IMR-90 (cell line): ENCODE measurements around the gene NTM. TPM values are rescaled to one million over a fixed set of nuclear protein-coding genes. Genes with fewer than 3 reads are reported as not detected.

Source experiments
- ATAC-seq: fragments of 200-7000 bp; cut with Tn5 transposase; 2 replicates; pipeline ENCODE4 v1.9.1; 2020; ENCODE audit warnings: low read depth, mild to moderate bottlenecking, moderate library complexity
- BruUV-seq: library from RNA; stranded (reverse); fragments of 400-500 nt; replicated peaks from 2 replicates; lab custom pipeline; 2021; lab: Mats Ljungman, UMichigan
- CTCF ChIA-PET: fragments of 300-600 bp; formaldehyde crosslinking; extraction: SDS; loops from one replicate; lab custom pipeline; 2021; ENCODE audit warnings: antibody characterized with exemption; lab: Yijun Ruan, JAX
- POLR2A ChIA-PET: fragments of 300-600 bp; sonication (Branson Sonifier 250); formaldehyde crosslinking; loops from one replicate; lab custom pipeline; 2022; ENCODE audit warnings: antibody characterized with exemption; ENCODE audit not compliant: unreplicated experiment; lab: Charles Lee
- DNase-seq: peaks from one replicate; pipeline ENCODE4 v3.0.0; 2013
- H2AFZ ChIP-seq: replicated peaks from 2 replicates; pipeline ENCODE3; 2013; ENCODE audit warnings: low read length, mild to moderate bottlenecking; ENCODE audit not compliant: poor library complexity
- H2AK5ac ChIP-seq: 2 replicates; pipeline ENCODE4 v1.6.1; 2013; ENCODE audit warnings: low read depth, low read length, inconsistent platforms
- H2AK9ac ChIP-seq: replicated peaks from 2 replicates; pipeline ENCODE3; 2013; ENCODE audit warnings: mild to moderate bottlenecking, low read depth, low read length, moderate library complexity; ENCODE audit not compliant: poor library complexity
- H2BK120ac ChIP-seq: 2 replicates; pipeline ENCODE4 v1.6.1; 2013; ENCODE audit warnings: low read depth, low read length, inconsistent platforms
- H2BK15ac ChIP-seq: 3 replicates; pipeline ENCODE4 v1.6.1; 2013; ENCODE audit warnings: low read depth, low read length, inconsistent platforms
- H2BK20ac ChIP-seq: 2 replicates; pipeline ENCODE4 v1.6.1; 2013; ENCODE audit warnings: low read depth, mild to moderate bottlenecking, inconsistent platforms, low read length, moderate library complexity
- H2BK5ac ChIP-seq: 2 replicates; pipeline ENCODE4 v1.6.1; 2013; ENCODE audit warnings: mild to moderate bottlenecking, low read depth, low read length, inconsistent platforms; ENCODE audit not compliant: poor library complexity, severe bottlenecking
- H3K14ac ChIP-seq: replicated peaks from 2 replicates; pipeline ENCODE4 v1.6.1; 2013; ENCODE audit warnings: low read depth, low read length, inconsistent platforms
- H3K18ac ChIP-seq: 2 replicates; pipeline ENCODE4 v1.6.1; 2013; ENCODE audit warnings: low read depth, low read length, control low read depth
- H3K23ac ChIP-seq: 2 replicates; pipeline ENCODE4 v1.6.1; 2013; ENCODE audit warnings: low read depth, low read length, inconsistent platforms
- H3K27ac ChIP-seq: 2 replicates; pipeline ENCODE4 v1.5.1; 2013; ENCODE audit warnings: mild to moderate bottlenecking, control low read depth, low read length; ENCODE audit not compliant: insufficient read depth
- H3K27me3 ChIP-seq: 2 replicates; pipeline ENCODE4 v1.6.1; 2013; ENCODE audit warnings: low read length; ENCODE audit not compliant: control insufficient read depth, insufficient read depth
- H3K36me3 ChIP-seq: 2 replicates; pipeline ENCODE4 v1.6.1; 2013; ENCODE audit warnings: low read length, mixed read lengths; ENCODE audit not compliant: control insufficient read depth, insufficient read depth
- H3K4ac ChIP-seq: 2 replicates; pipeline ENCODE4 v1.6.1; 2013; ENCODE audit warnings: low read depth, low read length, inconsistent platforms
- H3K4me1 ChIP-seq: 2 replicates; pipeline ENCODE4 v1.6.1; 2013; ENCODE audit warnings: low read length, mixed read lengths; ENCODE audit not compliant: control insufficient read depth, insufficient read depth
- H3K4me2 ChIP-seq: 2 replicates; pipeline ENCODE4 v1.6.1; 2013; ENCODE audit warnings: low read depth, mild to moderate bottlenecking, control low read depth, low read length, moderate library complexity
- H3K4me3 ChIP-seq: 2 replicates; pipeline ENCODE4 v1.5.1; 2013; ENCODE audit warnings: low read depth, mild to moderate bottlenecking, control low read depth, low read length, moderate library complexity; ENCODE audit not compliant: insufficient read depth
- H3K56ac ChIP-seq: 2 replicates; pipeline ENCODE4 v1.6.1; 2013; ENCODE audit warnings: low read length, inconsistent platforms; ENCODE audit not compliant: insufficient read depth; ENCODE audit errors: extremely low read depth
- H3K79me1 ChIP-seq, 2 experiments: 2 replicates each; pipeline ENCODE4 v1.6.1; 2013; ENCODE audit warnings: low read length in 2 of 2, inconsistent platforms in 1 of 2, low read depth in 1 of 2
- H3K9ac ChIP-seq: 2 replicates; pipeline ENCODE4 v1.6.1; 2013; ENCODE audit warnings: low read depth, low read length, control low read depth
- H3K9me1 ChIP-seq: 2 replicates; pipeline ENCODE4 v1.6.1; 2013; ENCODE audit warnings: low read length, inconsistent platforms; ENCODE audit not compliant: insufficient read depth
- H3K9me3 ChIP-seq: 2 replicates; pipeline ENCODE4 v1.6.1; 2013; ENCODE audit warnings: low read length; ENCODE audit not compliant: control insufficient read depth, insufficient read depth
- H4K20me1 ChIP-seq: 2 replicates; pipeline ENCODE4 v1.6.1; 2013; ENCODE audit warnings: low read length, inconsistent platforms; ENCODE audit not compliant: insufficient read depth
- H4K5ac ChIP-seq: 2 replicates; pipeline ENCODE4 v1.6.1; 2013; ENCODE audit warnings: mild to moderate bottlenecking, low read depth, low read length, control low read depth
- H4K8ac ChIP-seq, 2 experiments: 2 replicates each; pipeline ENCODE4 v1.6.1; 2013; ENCODE audit warnings: low read depth in 2 of 2, low read length in 2 of 2, control low read depth in 1 of 2, inconsistent platforms in 1 of 2
- H4K91ac ChIP-seq: 2 replicates; pipeline ENCODE4 v1.6.1; 2013; ENCODE audit warnings: low read depth, low read length, inconsistent platforms; ENCODE audit not compliant: insufficient read depth
- MAFK ChIP-seq: IDR thresholded peaks from 2 replicates; pipeline ENCODE4 v1.6.1; 2012; ENCODE audit warnings: low read depth, low read length, improper control_type of control experiment
- MAZ ChIP-seq: IDR thresholded peaks from 2 replicates; pipeline ENCODE4 v1.6.1; 2012; ENCODE audit warnings: low read depth, mild to moderate bottlenecking, low read length, improper control_type of control experiment, moderate library complexity, borderline replicate concordance
- MXI1 ChIP-seq: IDR thresholded peaks from 2 replicates; pipeline ENCODE4 v1.6.1; 2012; ENCODE audit warnings: low read depth, mild to moderate bottlenecking, low read length, moderate library complexity, borderline replicate concordance
- RAD21 ChIP-seq: IDR thresholded peaks from 2 replicates; pipeline ENCODE4 v1.6.1; 2012; ENCODE audit warnings: low read length, improper control_type of control experiment
- WGBS, 2 experiments: methylation state at CpG; one replicate each; pipeline versions ENCODE4 v1.1.5 to v1.1.7; 2013; ENCODE audit warnings: missing lambda C conversion rate in 2 of 2; ENCODE audit not compliant: insufficient read length in 1 of 2; ENCODE audit errors: extremely low coverage in 2 of 2; 5-methylcytosine and 5-hydroxymethylcytosine counted together
- dilution Hi-C: fragments of 300-500 bp; cut with HindIII; formaldehyde crosslinking; loops from one replicate; pipeline ENCODE4 v1.14.3; 2018; ENCODE audit warnings: low sequenced_read_pairs; ENCODE audit not compliant: unreplicated experiment
- in situ Hi-C: fragments of 300-500 bp; cut with MboI; formaldehyde crosslinking; loops from 3 replicates; pipeline ENCODE4 v1.14.3; 2019; ENCODE audit warnings: low sequenced_read_pairs, inconsistent platforms, mixed read lengths
- intact Hi-C: fragments of 100-400 bp; cut with micrococcal nuclease; formaldehyde crosslinking; loops from 2 replicates; pipeline ENCODE4 v1.10.0; 2022
- polyA plus RNA-seq, 3 experiments: library from polyadenylated mRNA; depleted of rRNA; stranded (reverse); fragments of >200 nt; gene quantifications; 2 replicates each; pipeline ENCODE4 v1.2.3, GENCODE V29; 2012; ENCODE audit warnings: low replicate concordance in 1 of 3
- total RNA-seq: library from RNA; depleted of rRNA; stranded (reverse); fragments of >200 nt; gene quantifications from 2 replicates; pipeline ENCODE4 v1.2.3, GENCODE V29; 2012
- TF ChIP-seq, protein P1 (sequence below): conservative IDR thresholded peaks from 2 replicates; pipeline ENCODE4 v1.5.1; 2012; ENCODE audit warnings: mild to moderate bottlenecking, low read depth, low read length, improper control_type of control experiment

The NTM gene
- total and polyA plus RNA-seq, 2 of the 4 experiments (the other 2 are of a cell fraction) = 19.5 to 25.5 TPM

DNA sequence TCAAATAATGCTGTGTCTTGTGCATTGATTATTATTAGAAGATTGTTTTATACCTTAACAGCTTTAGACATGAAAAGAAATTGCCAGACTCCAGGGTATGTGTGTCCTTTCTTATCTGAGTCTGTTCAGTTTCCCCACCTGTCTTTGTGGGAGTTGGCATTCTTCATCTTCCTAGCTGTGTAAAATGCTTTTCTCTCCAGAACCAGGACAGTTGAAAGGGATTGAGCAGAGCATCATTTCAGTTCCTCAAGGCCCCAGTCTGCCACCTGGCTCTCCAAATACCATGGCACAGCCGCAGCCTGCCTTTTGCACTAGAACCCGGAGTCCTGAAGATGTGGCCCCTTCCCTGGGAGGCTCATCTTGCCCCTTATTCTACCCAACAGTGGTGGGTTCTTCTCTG lies 851.9 kb downstream of the NTM start:
- Histone ChIP-seq H4K8ac (no peak overlapping the region), H2AFZ (no peak overlapping the region), H3K9me3 (no peaks in the 10 kb centered on the region), H3K79me1 (0 out of 4 replicates have a peak, but pooled peaks cover 0 to 4% of the 10 kb centered on the region in 2 experiments), H2BK20ac (no peak overlapping the region), H3K27ac (no peak overlapping the region), H4K91ac (no peak overlapping the region), H2BK120ac (no peak overlapping the region), H4K5ac (no peak overlapping the region), H4K20me1 (no peaks in the 10 kb centered on the region), H2BK15ac (no peak overlapping the region), H3K4me1 (no peaks in the 10 kb centered on the region), H2BK5ac (no peak overlapping the region), H3K18ac (no peak overlapping the region), H3K36me3 (no peaks in the 10 kb centered on the region), H3K23ac (no peak overlapping the region), H3K4ac (no peak overlapping the region), H3K14ac (no peak overlapping the region), H3K4me3 (no peak overlapping the region), H3K9ac (no peak overlapping the region), H2AK9ac (no peak overlapping the region), H3K56ac (no peak overlapping the region), H3K27me3 (no peaks in the 10 kb centered on the region), H3K4me2 (no peak overlapping the region), H3K9me1 (no peaks in the 10 kb centered on the region; the same call in 1 of the 2 replicates), H2AK5ac (no peak overlapping the region)
- ChIA-PET POLR2A (no interaction called here), CTCF (no interaction called here)
- DNase-seq (no peak), ATAC-seq (no peak)
- in situ Hi-C loops = no loop called here
- BruUV-seq = no TSS peak
- dilution Hi-C loops = no loop called here
- intact Hi-C loops = no loop called here
- TF ChIP-seq RAD21 = no peak
- TF ChIP-seq MAZ = no peak
- no peak for TF ChIP-seq MXI1
- TF ChIP-seq MAFK = no peak
- TF ChIP-seq, protein P1, sequence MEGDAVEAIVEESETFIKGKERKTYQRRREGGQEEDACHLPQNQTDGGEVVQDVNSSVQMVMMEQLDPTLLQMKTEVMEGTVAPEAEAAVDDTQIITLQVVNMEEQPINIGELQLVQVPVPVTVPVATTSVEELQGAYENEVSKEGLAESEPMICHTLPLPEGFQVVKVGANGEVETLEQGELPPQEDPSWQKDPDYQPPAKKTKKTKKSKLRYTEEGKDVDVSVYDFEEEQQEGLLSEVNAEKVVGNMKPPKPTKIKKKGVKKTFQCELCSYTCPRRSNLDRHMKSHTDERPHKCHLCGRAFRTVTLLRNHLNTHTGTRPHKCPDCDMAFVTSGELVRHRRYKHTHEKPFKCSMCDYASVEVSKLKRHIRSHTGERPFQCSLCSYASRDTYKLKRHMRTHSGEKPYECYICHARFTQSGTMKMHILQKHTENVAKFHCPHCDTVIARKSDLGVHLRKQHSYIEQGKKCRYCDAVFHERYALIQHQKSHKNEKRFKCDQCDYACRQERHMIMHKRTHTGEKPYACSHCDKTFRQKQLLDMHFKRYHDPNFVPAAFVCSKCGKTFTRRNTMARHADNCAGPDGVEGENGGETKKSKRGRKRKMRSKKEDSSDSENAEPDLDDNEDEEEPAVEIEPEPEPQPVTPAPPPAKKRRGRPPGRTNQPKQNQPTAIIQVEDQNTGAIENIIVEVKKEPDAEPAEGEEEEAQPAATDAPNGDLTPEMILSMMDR = no peak
- WGBS, 2 experiments = 100% methylated on average over 1 of the region's 2 CpGs; no CpG with 5 or more reads in 1 of the 2 experiments
